HEK293 (cell line): Measurements from ENCODE around the gene WWC1.

ENCODE experiments used
- CTCF ChIA-PET: fragments of 350-600 bp; formaldehyde crosslinking; extraction: SDS; loops from one replicate; lab custom pipeline; 2021; ENCODE audit warnings: antibody characterized with exemption; lab: Yijun Ruan, JAX
- POLR2A ChIA-PET: fragments of 300-600 bp; formaldehyde crosslinking; extraction: SDS; loops from one replicate; lab custom pipeline; 2020; ENCODE audit warnings: antibody characterized with exemption, inconsistent platforms; lab: Yijun Ruan, JAX
- H3K27ac ChIP-seq: fragments of 200-500 bp; sonication (Bioruptor generic); 2 replicates; pipeline ENCODE4 v1.5.1; 2014; ENCODE audit warnings: low read depth, low read length, control low read depth, inconsistent platforms; ENCODE audit errors: extremely low read depth
- H3K36me3 ChIP-seq, 2 experiments: fragments of 200-500 bp in 1 of 2; sonication (Bioruptor generic) in 1 of 2; 1 replicate in 1 of 2; 2 replicates in 1 of 2; pipeline ENCODE4 v1.5.1; 2014 to 2017; ENCODE audit warnings: inconsistent platforms in 2 of 2, low read length in 2 of 2; ENCODE audit not compliant: control insufficient read depth in 2 of 2, insufficient read depth in 1 of 2
- H3K4me1 ChIP-seq: fragments of 200-500 bp; sonication (Bioruptor generic); 2 replicates; pipeline ENCODE4 v1.5.1; 2014; ENCODE audit warnings: mild to moderate bottlenecking, low read length, inconsistent platforms; ENCODE audit not compliant: control insufficient read depth, insufficient read depth
- H3K4me3 ChIP-seq: 2 replicates; pipeline ENCODE4 v1.5.1; 2011; ENCODE audit warnings: low read depth, mild to moderate bottlenecking, control low read depth, low read length, moderate library complexity
- H3K9me3 ChIP-seq: fragments of 200-500 bp; sonication (Bioruptor generic); 2 replicates; pipeline ENCODE4 v1.5.1; 2014; ENCODE audit warnings: low read depth, low read length, inconsistent platforms; ENCODE audit not compliant: control insufficient read depth, insufficient read depth
- HOXC10 ChIP-seq: sonication (generic); formaldehyde crosslinking; IDR thresholded peaks from 2 replicates; pipeline ENCODE4 v1.8.1; 2023; ENCODE audit warnings: mild to moderate bottlenecking, missing genetic modification reagents
- KLF16 ChIP-seq: fragments of 450-650 bp; formaldehyde crosslinking; IDR thresholded peaks from 2 replicates; pipeline ENCODE4 v1.5.1; 2017; ENCODE audit warnings: missing biosample characterization, missing genetic modification characterization
- KLF7 ChIP-seq: fragments of 450-650 bp; formaldehyde crosslinking; IDR thresholded peaks from 2 replicates; pipeline ENCODE4 v1.5.1; 2016; ENCODE audit warnings: missing biosample characterization, missing genetic modification characterization, borderline replicate concordance
- REPIN1 ChIP-seq: fragments of 450-650 bp; formaldehyde crosslinking; IDR thresholded peaks from 2 replicates; pipeline ENCODE4 v1.5.1; 2017; ENCODE audit warnings: missing biosample characterization, missing genetic modification characterization, low read depth
- SALL2 ChIP-seq: fragments of 450-650 bp; formaldehyde crosslinking; IDR thresholded peaks from 2 replicates; pipeline ENCODE4 v1.5.0; 2017; ENCODE audit warnings: missing biosample characterization, mild to moderate bottlenecking, missing genetic modification characterization, borderline replicate concordance
- SP7 ChIP-seq: fragments of 450-650 bp; formaldehyde crosslinking; IDR thresholded peaks from 2 replicates; pipeline ENCODE4 v1.5.1; 2016; ENCODE audit warnings: missing biosample characterization, missing genetic modification characterization
- ZBTB20 ChIP-seq: fragments of 450-650 bp; formaldehyde crosslinking; IDR thresholded peaks from 2 replicates; pipeline ENCODE4 v1.5.1; 2016; ENCODE audit warnings: missing biosample characterization, missing genetic modification characterization
- ZIC2 ChIP-seq: fragments of 450-650 bp; formaldehyde crosslinking; IDR thresholded peaks from 2 replicates; pipeline ENCODE4 v1.5.1; 2016; ENCODE audit warnings: missing biosample characterization, missing genetic modification characterization
- ZNF214 ChIP-seq: fragments of 450-650 bp; formaldehyde crosslinking; IDR thresholded peaks from 2 replicates; pipeline ENCODE4 v1.5.1; 2017; ENCODE audit warnings: missing biosample characterization, mild to moderate bottlenecking, missing genetic modification characterization, borderline replicate concordance
- ZNF311 ChIP-seq: fragments of 450-650 bp; formaldehyde crosslinking; IDR thresholded peaks from 2 replicates; pipeline ENCODE4 v1.5.1; 2017; ENCODE audit warnings: missing biosample characterization, missing genetic modification characterization, borderline replicate concordance
- ZNF501 ChIP-seq: fragments of 450-650 bp; formaldehyde crosslinking; IDR thresholded peaks from 2 replicates; pipeline ENCODE4 v1.5.1; 2016; ENCODE audit warnings: missing biosample characterization, missing genetic modification characterization
- ZNF571 ChIP-seq: fragments of 450-650 bp; formaldehyde crosslinking; IDR thresholded peaks from 2 replicates; pipeline ENCODE4 v1.5.0; 2017; ENCODE audit warnings: missing biosample characterization, missing genetic modification characterization
- ZNF585B ChIP-seq: fragments of 450-650 bp; formaldehyde crosslinking; IDR thresholded peaks from 2 replicates; pipeline ENCODE4 v1.5.1; 2016; ENCODE audit warnings: missing biosample characterization, missing genetic modification characterization
- ZNF76 ChIP-seq: fragments of 450-650 bp; formaldehyde crosslinking; IDR thresholded peaks from 2 replicates; pipeline ENCODE4; 2016; ENCODE audit warnings: low read depth, missing biosample characterization, missing genetic modification characterization, borderline replicate concordance
- TF ChIP-seq, protein P1 (sequence below): IDR thresholded peaks from 2 replicates; pipeline ENCODE4 v1.6.1; 2011; ENCODE audit warnings: mild to moderate bottlenecking, low read depth, low read length, borderline replicate concordance
- TF ChIP-seq, protein P2 (sequence below): fragments of 450-650 bp; formaldehyde crosslinking; optimal IDR thresholded peaks from 2 replicates; pipeline ENCODE3; 2016; ENCODE audit warnings: missing biosample characterization, mild to moderate bottlenecking, missing genetic modification characterization
- TF ChIP-seq, protein P3 (sequence below): fragments of 450-650 bp; formaldehyde crosslinking; IDR thresholded peaks from 2 replicates; pipeline ENCODE4 v1.5.1; 2017; ENCODE audit warnings: missing biosample characterization, mild to moderate bottlenecking, missing genetic modification characterization, moderate library complexity
- TF ChIP-seq, protein P4 (sequence below): fragments of 450-650 bp; formaldehyde crosslinking; IDR thresholded peaks from 2 replicates; pipeline ENCODE4 v1.5.1; 2016; ENCODE audit warnings: missing biosample characterization, missing genetic modification characterization
- TF ChIP-seq, protein P5 (sequence below): fragments of 450-650 bp; formaldehyde crosslinking; IDR thresholded peaks from 2 replicates; pipeline ENCODE4 v1.5.1; 2016; ENCODE audit warnings: missing biosample characterization, missing genetic modification characterization
- TF ChIP-seq, protein P6 (sequence below): fragments of 450-650 bp; formaldehyde crosslinking; IDR thresholded peaks from 2 replicates; pipeline ENCODE4 v1.5.1; 2016; ENCODE audit warnings: missing biosample characterization, missing genetic modification characterization, borderline replicate concordance

WWC1 gene

DNA sequence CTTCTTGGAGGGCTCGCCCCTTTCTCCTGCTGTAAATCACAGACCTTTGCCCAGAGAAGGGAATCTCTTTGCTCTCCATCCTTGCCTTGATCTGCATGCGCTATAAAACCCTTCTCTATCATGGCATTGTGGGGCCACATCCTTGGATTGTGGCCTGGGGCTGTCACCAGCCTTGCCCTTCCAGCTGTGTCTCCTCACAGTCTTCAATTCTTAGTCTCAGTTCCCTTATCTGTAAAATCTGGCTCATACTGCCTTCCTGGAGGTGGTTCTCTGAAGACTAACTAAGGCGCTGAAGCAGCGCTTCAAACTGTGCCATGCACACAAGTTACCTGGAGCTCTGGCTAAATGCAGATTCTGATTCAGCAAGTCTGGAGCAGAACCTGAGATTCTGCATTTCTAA lies 141.5 kb downstream of the WWC1 start:
- Histone ChIP-seq H3K27ac (no peak overlapping the region), H3K36me3 (peaks cover 3 to 52% of the 10 kb centered on the region in 2 experiments; a peak in 2 of 3 replicates), H3K4me1 (no peaks in the 10 kb centered on the region), H3K9me3 (no peaks in the 10 kb centered on the region), H3K4me3 (no peak overlapping the region)
- POLR2A ChIA-PET = no interaction called here
- CTCF ChIA-PET = interaction anchor here (0.6 kb wide), 1 partner anchor 172 kb away, joined by 3 read pairs; no protein-coding TSS in a partner anchor
- TF ChIP-seq, protein P1, sequence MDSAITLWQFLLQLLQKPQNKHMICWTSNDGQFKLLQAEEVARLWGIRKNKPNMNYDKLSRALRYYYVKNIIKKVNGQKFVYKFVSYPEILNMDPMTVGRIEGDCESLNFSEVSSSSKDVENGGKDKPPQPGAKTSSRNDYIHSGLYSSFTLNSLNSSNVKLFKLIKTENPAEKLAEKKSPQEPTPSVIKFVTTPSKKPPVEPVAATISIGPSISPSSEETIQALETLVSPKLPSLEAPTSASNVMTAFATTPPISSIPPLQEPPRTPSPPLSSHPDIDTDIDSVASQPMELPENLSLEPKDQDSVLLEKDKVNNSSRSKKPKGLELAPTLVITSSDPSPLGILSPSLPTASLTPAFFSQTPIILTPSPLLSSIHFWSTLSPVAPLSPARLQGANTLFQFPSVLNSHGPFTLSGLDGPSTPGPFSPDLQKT = no peak
- TF ChIP-seq ZNF76 (tag by site-specific recombination) (no peak), KLF16 (tag by site-specific recombination) (no peak), ZNF501 (tag by site-specific recombination) (no peak), ZNF214 (tag by site-specific recombination) (no peak), ZNF311 (no peak), KLF7 (tag by site-specific recombination) (no peak), REPIN1 (tag by site-specific recombination) (no peak), SALL2 (tag by site-specific recombination) (no peak), HOXC10 (CRISPR knock-in tag) (no peak), ZNF571 (tag by site-specific recombination) (no peak), SP7 (tag by site-specific recombination) (no peak), ZIC2 (no peak), ZBTB20 (tag by site-specific recombination) (no peak), ZNF585B (tag by site-specific recombination) (no peak)
- TF ChIP-seq, protein P2, sequence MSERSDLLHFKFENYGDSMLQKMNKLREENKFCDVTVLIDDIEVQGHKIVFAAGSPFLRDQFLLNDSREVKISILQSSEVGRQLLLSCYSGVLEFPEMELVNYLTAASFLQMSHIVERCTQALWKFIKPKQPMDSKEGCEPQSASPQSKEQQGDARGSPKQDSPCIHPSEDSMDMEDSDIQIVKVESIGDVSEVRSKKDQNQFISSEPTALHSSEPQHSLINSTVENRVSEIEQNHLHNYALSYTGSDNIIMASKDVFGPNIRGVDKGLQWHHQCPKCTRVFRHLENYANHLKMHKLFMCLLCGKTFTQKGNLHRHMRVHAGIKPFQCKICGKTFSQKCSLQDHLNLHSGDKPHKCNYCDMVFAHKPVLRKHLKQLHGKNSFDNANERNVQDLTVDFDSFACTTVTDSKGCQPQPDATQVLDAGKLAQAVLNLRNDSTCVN (tag by site-specific recombination) = no peak
- TF ChIP-seq, protein P3, sequence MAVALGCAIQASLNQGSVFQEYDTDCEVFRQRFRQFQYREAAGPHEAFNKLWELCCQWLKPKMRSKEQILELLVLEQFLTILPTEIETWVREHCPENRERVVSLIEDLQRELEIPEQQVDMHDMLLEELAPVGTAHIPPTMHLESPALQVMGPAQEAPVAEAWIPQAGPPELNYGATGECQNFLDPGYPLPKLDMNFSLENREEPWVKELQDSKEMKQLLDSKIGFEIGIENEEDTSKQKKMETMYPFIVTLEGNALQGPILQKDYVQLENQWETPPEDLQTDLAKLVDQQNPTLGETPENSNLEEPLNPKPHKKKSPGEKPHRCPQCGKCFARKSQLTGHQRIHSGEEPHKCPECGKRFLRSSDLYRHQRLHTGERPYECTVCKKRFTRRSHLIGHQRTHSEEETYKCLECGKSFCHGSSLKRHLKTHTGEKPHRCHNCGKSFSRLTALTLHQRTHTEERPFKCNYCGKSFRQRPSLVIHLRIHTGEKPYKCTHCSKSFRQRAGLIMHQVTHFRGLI (tag by site-specific recombination) = no peak
- TF ChIP-seq, protein P4, sequence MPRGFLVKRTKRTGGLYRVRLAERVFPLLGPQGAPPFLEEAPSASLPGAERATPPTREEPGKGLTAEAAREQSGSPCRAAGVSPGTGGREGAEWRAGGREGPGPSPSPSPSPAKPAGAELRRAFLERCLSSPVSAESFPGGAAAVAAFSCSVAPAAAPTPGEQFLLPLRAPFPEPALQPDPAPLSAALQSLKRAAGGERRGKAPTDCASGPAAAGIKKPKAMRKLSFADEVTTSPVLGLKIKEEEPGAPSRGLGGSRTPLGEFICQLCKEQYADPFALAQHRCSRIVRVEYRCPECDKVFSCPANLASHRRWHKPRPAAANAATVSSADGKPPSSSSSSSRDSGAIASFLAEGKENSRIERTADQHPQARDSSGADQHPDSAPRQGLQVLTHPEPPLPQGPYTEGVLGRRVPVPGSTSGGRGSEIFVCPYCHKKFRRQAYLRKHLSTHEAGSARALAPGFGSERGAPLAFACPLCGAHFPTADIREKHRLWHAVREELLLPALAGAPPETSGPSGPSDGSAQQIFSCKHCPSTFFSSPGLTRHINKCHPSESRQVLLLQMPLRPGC = no peak
- TF ChIP-seq, protein P5, sequence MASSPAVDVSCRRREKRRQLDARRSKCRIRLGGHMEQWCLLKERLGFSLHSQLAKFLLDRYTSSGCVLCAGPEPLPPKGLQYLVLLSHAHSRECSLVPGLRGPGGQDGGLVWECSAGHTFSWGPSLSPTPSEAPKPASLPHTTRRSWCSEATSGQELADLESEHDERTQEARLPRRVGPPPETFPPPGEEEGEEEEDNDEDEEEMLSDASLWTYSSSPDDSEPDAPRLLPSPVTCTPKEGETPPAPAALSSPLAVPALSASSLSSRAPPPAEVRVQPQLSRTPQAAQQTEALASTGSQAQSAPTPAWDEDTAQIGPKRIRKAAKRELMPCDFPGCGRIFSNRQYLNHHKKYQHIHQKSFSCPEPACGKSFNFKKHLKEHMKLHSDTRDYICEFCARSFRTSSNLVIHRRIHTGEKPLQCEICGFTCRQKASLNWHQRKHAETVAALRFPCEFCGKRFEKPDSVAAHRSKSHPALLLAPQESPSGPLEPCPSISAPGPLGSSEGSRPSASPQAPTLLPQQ (tag by site-specific recombination) = no peak
- TF ChIP-seq, protein P6, sequence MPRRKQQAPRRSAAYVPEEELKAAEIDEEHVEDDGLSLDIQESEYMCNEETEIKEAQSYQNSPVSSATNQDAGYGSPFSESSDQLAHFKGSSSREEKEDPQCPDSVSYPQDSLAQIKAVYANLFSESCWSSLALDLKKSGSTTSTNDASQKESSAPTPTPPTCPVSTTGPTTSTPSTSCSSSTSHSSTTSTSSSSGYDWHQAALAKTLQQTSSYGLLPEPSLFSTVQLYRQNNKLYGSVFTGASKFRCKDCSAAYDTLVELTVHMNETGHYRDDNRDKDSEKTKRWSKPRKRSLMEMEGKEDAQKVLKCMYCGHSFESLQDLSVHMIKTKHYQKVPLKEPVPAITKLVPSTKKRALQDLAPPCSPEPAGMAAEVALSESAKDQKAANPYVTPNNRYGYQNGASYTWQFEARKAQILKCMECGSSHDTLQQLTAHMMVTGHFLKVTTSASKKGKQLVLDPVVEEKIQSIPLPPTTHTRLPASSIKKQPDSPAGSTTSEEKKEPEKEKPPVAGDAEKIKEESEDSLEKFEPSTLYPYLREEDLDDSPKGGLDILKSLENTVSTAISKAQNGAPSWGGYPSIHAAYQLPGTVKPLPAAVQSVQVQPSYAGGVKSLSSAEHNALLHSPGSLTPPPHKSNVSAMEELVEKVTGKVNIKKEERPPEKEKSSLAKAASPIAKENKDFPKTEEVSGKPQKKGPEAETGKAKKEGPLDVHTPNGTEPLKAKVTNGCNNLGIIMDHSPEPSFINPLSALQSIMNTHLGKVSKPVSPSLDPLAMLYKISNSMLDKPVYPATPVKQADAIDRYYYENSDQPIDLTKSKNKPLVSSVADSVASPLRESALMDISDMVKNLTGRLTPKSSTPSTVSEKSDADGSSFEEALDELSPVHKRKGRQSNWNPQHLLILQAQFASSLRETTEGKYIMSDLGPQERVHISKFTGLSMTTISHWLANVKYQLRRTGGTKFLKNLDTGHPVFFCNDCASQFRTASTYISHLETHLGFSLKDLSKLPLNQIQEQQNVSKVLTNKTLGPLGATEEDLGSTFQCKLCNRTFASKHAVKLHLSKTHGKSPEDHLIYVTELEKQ (tag by site-specific recombination) = no peak
